Smooth muscle cell (in vitro differentiated cells): ENCODE measurements around the gene PLA2G2C. TPM values are rescaled to one million over a fixed set of nuclear protein-coding genes. Genes with fewer than 3 reads are reported as not detected.

Source experiments
- DNase-seq: peaks from one replicate; lab custom pipeline; 2025; ENCODE audit not compliant: unreplicated experiment; lab: John Stamatoyannopoulos, UW
- H2AFZ ChIP-seq: fragments of 200-600 bp; sonication (generic); 2 replicates; pipeline ENCODE4 v1.6.0; 2016; ENCODE audit warnings: antibody characterized with exemption, low read depth, mild to moderate bottlenecking
- H3F3A ChIP-seq: fragments of 200-600 bp; sonication (generic); 2 replicates; pipeline ENCODE4 v1.6.0; 2017; ENCODE audit warnings: antibody characterized with exemption, low read depth
- H3K27ac ChIP-seq: fragments of 200-600 bp; sonication (generic); 2 replicates; pipeline ENCODE4 v1.5.1; 2016; ENCODE audit warnings: low read depth, mild to moderate bottlenecking
- H3K27me3 ChIP-seq: fragments of 200-600 bp; sonication (generic); 2 replicates; pipeline ENCODE4 v1.6.1; 2016; ENCODE audit warnings: low read depth, mild to moderate bottlenecking
- H3K36me3 ChIP-seq: fragments of 200-600 bp; sonication (generic); 2 replicates; pipeline ENCODE4 v1.5.1; 2016; ENCODE audit warnings: low read depth
- H3K4me1 ChIP-seq: fragments of 200-600 bp; sonication (generic); 2 replicates; pipeline ENCODE4 v1.5.1; 2016; ENCODE audit warnings: low read depth
- H3K4me2 ChIP-seq: fragments of 200-600 bp; sonication (generic); 2 replicates; pipeline ENCODE4 v1.6.0; 2016; ENCODE audit warnings: mild to moderate bottlenecking
- H3K4me3 ChIP-seq: fragments of 200-600 bp; sonication (generic); 2 replicates; pipeline ENCODE4 v1.5.1; 2016; ENCODE audit warnings: mild to moderate bottlenecking
- H3K79me2 ChIP-seq: fragments of 200-600 bp; sonication (generic); 2 replicates; pipeline ENCODE4 v1.6.0; 2016; ENCODE audit warnings: low read depth, mild to moderate bottlenecking
- H3K9ac ChIP-seq: fragments of 200-600 bp; sonication (generic); 2 replicates; pipeline ENCODE4 v1.6.0; 2016; ENCODE audit warnings: low read depth
- H3K9me3 ChIP-seq: fragments of 200-600 bp; sonication (generic); replicated peaks from 2 replicates; pipeline ENCODE4 v1.5.1; 2016; ENCODE audit warnings: low read depth
- H4K20me1 ChIP-seq: fragments of 200-600 bp; sonication (generic); 2 replicates; pipeline ENCODE4 v1.6.0; 2016; ENCODE audit warnings: low read depth
- CTCF ChIP-seq: fragments of 200-600 bp; sonication (generic); IDR thresholded peaks from 2 replicates; pipeline ENCODE4 v1.5.1; 2017; ENCODE audit warnings: borderline replicate concordance, mild to moderate bottlenecking, antibody characterized with exemption; ENCODE audit not compliant: insufficient read depth, poor library complexity, severe bottlenecking
- WGBS: methylation state at CpG from one replicate; pipeline ENCODE4 v1.1.7; 2016; ENCODE audit warnings: low lambda C conversion rate; 5-methylcytosine and 5-hydroxymethylcytosine counted together
- polyA plus RNA-seq: library from polyadenylated mRNA; unstranded; fragments of >200 nt; fragmentation: Nextera tagmentation; extraction: Ambion mirVana; gene quantifications from 2 replicates; pipeline ENCODE4 v1.2.1, GENCODE V29; 2016
- total RNA-seq: library from RNA; depleted of rRNA; stranded (reverse); fragments of >200 nt; gene quantifications from 2 replicates; pipeline ENCODE4 v1.2.3, GENCODE V29; 2014

The PLA2G2C gene
- total and polyA plus RNA-seq, 2 experiments from 2014 or later = 0.09 TPM; not detected in 1

GRCh38 chr1:20154301-20154831, 32.0 kb downstream of the PLA2G2C start:
- Histone ChIP-seq H2AFZ (no peak overlapping the region), H3K4me2 (no peak overlapping the region), H3K79me2 (no peaks in the 10 kb centered on the region), H3K4me3 (no peak overlapping the region), H3F3A (no peaks in the 10 kb centered on the region), H3K27me3 (no peaks in the 10 kb centered on the region), H3K9me3 (no peaks in the 10 kb centered on the region), H4K20me1 (no peaks in the 10 kb centered on the region), H3K27ac (no peak overlapping the region), H3K9ac (no peak overlapping the region), H3K36me3 (no peaks in the 10 kb centered on the region), H3K4me1 (no peaks in the 10 kb centered on the region)
- no peak for TF ChIP-seq CTCF
- no peak for DNase-seq
- 88% methylated on average over 18 of the region's 18 CpGs for WGBS

- Histone ChIP-seq H3K4me2 (no peak overlapping the region), H2AFZ (no peak overlapping the region), H3F3A (no peaks in the 10 kb centered on the region), H3K27ac (no peak overlapping the region), H3K9me3 (no peaks in the 10 kb centered on the region), H3K36me3 (no peaks in the 10 kb centered on the region), H3K79me2 (no peaks in the 10 kb centered on the region), H3K4me1 (no peaks in the 10 kb centered on the region), H3K4me3 (no peak overlapping the region), H4K20me1 (no peaks in the 10 kb centered on the region), H3K27me3 (no peaks in the 10 kb centered on the region), H3K9ac (no peak overlapping the region)
- 54% methylated on average over 6 of the region's 6 CpGs for WGBS
- DNase-seq = no peak
- no peak for TF ChIP-seq CTCF
Measured at GRCh38 chr1:20153000-20153418, 33.3 kb downstream of the PLA2G2C start.

DNA sequence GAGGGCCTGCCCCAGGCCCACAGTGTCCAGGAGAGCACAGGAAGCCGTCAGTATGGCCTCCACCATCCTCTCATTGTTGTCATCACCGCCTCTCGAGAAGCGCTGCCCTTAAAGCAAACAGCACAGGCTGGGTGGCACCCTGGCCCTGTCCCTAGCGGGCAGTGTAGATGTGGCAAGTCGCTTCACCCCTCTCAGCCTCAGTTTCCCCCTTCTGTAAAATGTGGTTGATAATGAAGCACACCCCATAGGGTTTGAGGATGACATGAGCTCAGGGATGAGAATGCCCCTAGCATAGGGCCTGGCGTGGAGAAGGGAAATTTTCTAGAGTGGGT, 33.8 kb downstream of the PLA2G2C start:
- Histone ChIP-seq H3K4me2 (no peak overlapping the region), H3K4me3 (no peak overlapping the region), H4K20me1 (no peaks in the 10 kb centered on the region), H3K27ac (no peak overlapping the region), H3K27me3 (no peaks in the 10 kb centered on the region), H3K9me3 (no peaks in the 10 kb centered on the region), H3K79me2 (no peaks in the 10 kb centered on the region), H3K9ac (no peak overlapping the region), H2AFZ (no peak overlapping the region), H3K36me3 (no peaks in the 10 kb centered on the region), H3K4me1 (no peaks in the 10 kb centered on the region), H3F3A (no peaks in the 10 kb centered on the region)
- TF ChIP-seq CTCF = no peak
- no peak for DNase-seq
- WGBS = 54% methylated on average over 7 of the region's 7 CpGs

DNA sequence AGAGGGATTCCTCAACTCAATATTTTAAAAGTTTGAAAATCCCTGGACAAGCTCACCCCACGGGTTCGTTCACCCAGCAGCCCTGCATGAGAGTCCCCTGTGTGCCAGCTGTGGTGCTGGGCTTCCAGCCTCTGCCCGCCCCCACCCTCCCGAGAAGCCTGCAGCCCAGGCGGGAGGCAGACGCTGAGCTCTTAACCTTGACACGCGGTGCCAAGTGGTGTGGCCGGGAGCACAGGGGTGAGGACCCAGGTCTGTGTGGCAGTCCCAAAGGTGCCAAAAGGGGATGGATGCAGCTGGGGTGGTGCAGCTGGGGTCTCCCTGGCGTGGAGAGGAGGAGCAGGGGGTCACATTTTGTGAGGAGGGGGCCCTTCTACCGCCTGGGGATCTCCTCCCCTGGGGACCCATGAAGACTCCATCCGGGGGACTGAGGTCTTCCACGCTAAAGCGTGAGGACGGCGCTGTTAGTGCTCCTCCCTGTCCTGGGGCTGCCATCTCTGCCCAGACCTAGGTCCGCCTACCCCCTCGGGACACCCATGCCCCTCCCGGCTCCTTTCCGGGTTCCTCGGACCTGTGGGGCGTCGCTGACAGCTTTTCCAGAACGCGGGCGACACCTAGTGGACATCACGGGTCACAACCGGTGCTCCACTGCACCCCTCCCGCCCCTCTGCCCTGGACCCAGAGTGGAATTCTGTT, 34.3 kb downstream of the PLA2G2C start:
- H3F3A ChIP-seq = no peaks in the 10 kb centered on the region
- 23% methylated on average over 26 of the region's 29 CpGs for WGBS
- H3K9ac ChIP-seq = no peak overlapping the region
- peak; percentile 86 for TF ChIP-seq CTCF
- no peaks in the 10 kb centered on the region for H3K4me1 ChIP-seq
- DNase-seq = peak; percentile 46
- H3K27me3 ChIP-seq = no peaks in the 10 kb centered on the region
- peak overlapping the region; percentile 91 for H2AFZ ChIP-seq
- H3K27ac ChIP-seq = no peak overlapping the region
- peak overlapping the region; percentile 43 for H3K4me3 ChIP-seq
- H3K36me3 ChIP-seq = no peaks in the 10 kb centered on the region
- no peaks in the 10 kb centered on the region for H3K79me2 ChIP-seq
- peak overlapping the region; percentile 84 for H3K4me2 ChIP-seq
- H4K20me1 ChIP-seq = no peaks in the 10 kb centered on the region
- no peaks in the 10 kb centered on the region for H3K9me3 ChIP-seq
